HG03097 (cell line): ENCODE results near the gene ZNF425.
"Not testable (repeated sequence)": the region's sequence is repeated elsewhere in the genome, so short reads cannot be mapped to it uniquely, and the experiment has no call there.

Source experiments
- ATAC-seq: cut with Tn5 transposase; IDR thresholded peaks from one replicate; pipeline ENCODE4 v1.9.1; 2021; ENCODE audit not compliant: unreplicated experiment, low FRiP score

Gene ZNF425

GRCh38 chr7:149074116-149074885, 51.8 kb downstream of the ZNF425 start:
- no peak for ATAC-seq

- no peak for ATAC-seq
Measured at GRCh38 chr7:149072438-149072775, 53.7 kb downstream of the ZNF425 start.

- ATAC-seq: no peak
Measured at GRCh38 chr7:149071641-149072437, 54.3 kb downstream of the ZNF425 start.

- no peak for ATAC-seq
Measured at GRCh38 chr7:149071182-149071635, 54.9 kb downstream of the ZNF425 start.

GRCh38 chr7:149070372-149071125, 55.6 kb downstream of the ZNF425 start:
- ATAC-seq: no peak

GRCh38 chr7:149067869-149068268, 58.3 kb downstream of the ZNF425 start:
- no peak for ATAC-seq

GRCh38 chr7:149063476-149063875, 62.6 kb downstream of the ZNF425 start:
- no peak for ATAC-seq

GRCh38 chr7:149062217-149062899, 63.8 kb downstream of the ZNF425 start:
- ATAC-seq: not testable (repeated sequence)

GRCh38 chr7:149060156-149060555, 66.0 kb downstream of the ZNF425 start:
- ATAC-seq: no peak

- no peak for ATAC-seq
Measured at GRCh38 chr7:149053885-149054284, 72.2 kb downstream of the ZNF425 start.

- no peak for ATAC-seq
Measured at GRCh38 chr7:149053384-149053783, 72.7 kb downstream of the ZNF425 start.
